ENCODE measurements around the gene DZIP1L.

The DZIP1L gene

GRCh38 chr3:138031536-138031935 is 83.9 kb downstream of the DZIP1L start:
- peaks cover 8% of the 10 kb centered on the region for H3K36me3 Mint-ChIP-seq (ENCODE audit: low read depth)
- no peak overlapping the region for H3K27ac Mint-ChIP-seq
- no peaks in the 10 kb centered on the region for H3K27me3 Mint-ChIP-seq (ENCODE audit: low read depth, poor library complexity)
- H3K4me3 Mint-ChIP-seq: no peak overlapping the region
- H3K4me1 Mint-ChIP-seq: peaks cover 2% of the 10 kb centered on the region
- no peak for DNase-seq
- TF ChIP-seq, protein P1, sequence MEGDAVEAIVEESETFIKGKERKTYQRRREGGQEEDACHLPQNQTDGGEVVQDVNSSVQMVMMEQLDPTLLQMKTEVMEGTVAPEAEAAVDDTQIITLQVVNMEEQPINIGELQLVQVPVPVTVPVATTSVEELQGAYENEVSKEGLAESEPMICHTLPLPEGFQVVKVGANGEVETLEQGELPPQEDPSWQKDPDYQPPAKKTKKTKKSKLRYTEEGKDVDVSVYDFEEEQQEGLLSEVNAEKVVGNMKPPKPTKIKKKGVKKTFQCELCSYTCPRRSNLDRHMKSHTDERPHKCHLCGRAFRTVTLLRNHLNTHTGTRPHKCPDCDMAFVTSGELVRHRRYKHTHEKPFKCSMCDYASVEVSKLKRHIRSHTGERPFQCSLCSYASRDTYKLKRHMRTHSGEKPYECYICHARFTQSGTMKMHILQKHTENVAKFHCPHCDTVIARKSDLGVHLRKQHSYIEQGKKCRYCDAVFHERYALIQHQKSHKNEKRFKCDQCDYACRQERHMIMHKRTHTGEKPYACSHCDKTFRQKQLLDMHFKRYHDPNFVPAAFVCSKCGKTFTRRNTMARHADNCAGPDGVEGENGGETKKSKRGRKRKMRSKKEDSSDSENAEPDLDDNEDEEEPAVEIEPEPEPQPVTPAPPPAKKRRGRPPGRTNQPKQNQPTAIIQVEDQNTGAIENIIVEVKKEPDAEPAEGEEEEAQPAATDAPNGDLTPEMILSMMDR (IDR thresholded peaks at IDR 0.05): no peak
- H3K9me3 Mint-ChIP-seq: no peaks in the 10 kb centered on the region

DNA sequence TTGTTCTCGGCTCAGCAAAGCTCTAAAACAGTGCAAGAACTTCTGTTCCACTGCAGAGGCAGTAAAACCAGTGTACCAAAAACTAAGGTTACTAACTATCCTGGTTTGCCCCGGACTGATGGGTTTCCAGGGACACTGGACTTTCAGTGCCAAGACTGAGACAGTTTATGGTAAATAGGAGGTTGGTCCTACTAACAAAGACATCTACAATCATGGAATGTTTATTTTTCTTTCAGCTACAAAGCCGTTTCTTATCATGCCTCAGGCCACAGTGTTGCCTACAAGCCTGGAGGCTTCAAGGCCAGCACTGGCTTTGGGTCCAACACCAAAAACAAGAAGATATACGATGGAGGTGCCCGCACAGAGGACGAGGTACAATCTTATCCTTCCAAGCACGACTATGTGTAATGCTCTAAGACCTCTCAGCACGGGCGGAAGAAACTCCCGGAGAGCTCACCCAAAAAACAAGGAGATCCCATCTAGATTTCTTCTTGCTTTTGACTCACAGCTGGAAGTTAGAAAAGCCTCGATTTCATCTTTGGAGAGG is 84.6 kb downstream of the DZIP1L start:
- Mint-ChIP-seq H3K4me3 (no peak overlapping the region), H3K27me3 (ENCODE audit: low read depth, poor library complexity) (no peaks in the 10 kb centered on the region), H3K36me3 (ENCODE audit: low read depth) (peaks cover 8% of the 10 kb centered on the region), H3K27ac (no peak overlapping the region), H3K9me3 (no peaks in the 10 kb centered on the region), H3K4me1 (no peaks in the 10 kb centered on the region)
- TF ChIP-seq, protein P1 (IDR thresholded peaks at IDR 0.05): no peak
- no peak for DNase-seq

- no peaks in the 10 kb centered on the region for H3K9me3 Mint-ChIP-seq
- peaks cover 8% of the 10 kb centered on the region for H3K36me3 Mint-ChIP-seq (ENCODE audit: low read depth)
- no peaks in the 10 kb centered on the region for H3K4me1 Mint-ChIP-seq
- H3K27ac Mint-ChIP-seq: no peak overlapping the region
- H3K27me3 Mint-ChIP-seq (ENCODE audit: low read depth, poor library complexity): no peaks in the 10 kb centered on the region
- no peak for DNase-seq
- TF ChIP-seq, protein P1 (IDR thresholded peaks at IDR 0.05): no peak
- H3K4me3 Mint-ChIP-seq: no peak overlapping the region
Measured at GRCh38 chr3:138027821-138028220, 87.6 kb downstream of the DZIP1L start.

DNA sequence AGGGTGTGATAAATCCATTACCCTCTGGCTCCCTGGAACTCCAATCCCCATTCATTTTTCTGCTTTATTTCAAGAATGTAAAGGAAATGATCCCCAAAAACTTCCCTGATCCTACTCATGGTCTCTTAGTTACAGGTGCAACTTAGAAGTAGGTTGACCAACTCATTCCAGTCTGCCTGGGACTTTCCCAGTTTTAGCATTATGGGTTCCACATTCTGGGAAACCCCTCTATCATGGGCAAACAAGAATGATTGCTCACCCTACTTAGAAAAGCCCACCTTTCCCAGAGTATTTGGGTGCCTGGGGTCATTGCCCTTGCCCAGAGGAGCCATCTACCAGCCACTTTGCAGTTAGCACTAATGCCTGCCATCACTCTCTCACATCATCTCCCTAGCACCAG is 89.9 kb downstream of the DZIP1L start:
- Mint-ChIP-seq H3K4me3 (no peak overlapping the region), H3K27ac (no peak overlapping the region), H3K9me3 (no peaks in the 10 kb centered on the region), H3K27me3 (ENCODE audit: low read depth, poor library complexity) (no peaks in the 10 kb centered on the region), H3K36me3 (ENCODE audit: low read depth) (no peaks in the 10 kb centered on the region), H3K4me1 (no peaks in the 10 kb centered on the region)
- TF ChIP-seq, protein P1 (IDR thresholded peaks at IDR 0.05): no peak
- no peak for DNase-seq

DNA sequence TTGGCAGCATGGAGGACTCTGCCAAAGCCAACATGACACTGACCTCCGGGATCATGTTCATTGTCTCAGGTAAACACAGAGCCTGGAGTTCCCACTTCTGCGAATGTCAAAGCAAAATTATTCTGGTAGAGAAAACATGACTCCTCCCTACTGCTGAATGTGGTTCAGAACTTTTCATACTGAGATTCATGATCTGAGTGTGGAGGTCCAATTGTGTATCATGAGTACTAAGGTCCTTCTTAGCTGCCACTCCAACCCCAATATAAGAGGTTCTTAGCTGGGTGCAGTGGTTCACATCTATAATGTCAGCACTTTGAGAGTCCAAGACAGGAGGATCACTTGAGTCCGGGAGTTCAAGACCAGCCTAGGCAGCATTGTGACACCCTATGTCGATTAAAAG is 91.7 kb downstream of the DZIP1L start:
- Mint-ChIP-seq H3K4me1 (no peaks in the 10 kb centered on the region), H3K27ac (no peak overlapping the region), H3K36me3 (ENCODE audit: low read depth) (peaks cover 2% of the 10 kb centered on the region), H3K4me3 (no peak overlapping the region), H3K9me3 (peaks cover 2% of the 10 kb centered on the region), H3K27me3 (ENCODE audit: low read depth, poor library complexity) (no peaks in the 10 kb centered on the region)
- no peak for DNase-seq
- TF ChIP-seq, protein P1 (IDR thresholded peaks at IDR 0.05): no peak

GRCh38 chr3:138019281-138020069 is 95.9 kb downstream of the DZIP1L start:
- Mint-ChIP-seq H3K9me3 (peaks cover 8% of the 10 kb centered on the region), H3K4me1 (no peaks in the 10 kb centered on the region), H3K27ac (no peak overlapping the region), H3K27me3 (ENCODE audit: low read depth, poor library complexity) (peaks cover 2% of the 10 kb centered on the region), H3K4me3 (no peak overlapping the region), H3K36me3 (ENCODE audit: low read depth) (peaks cover 10% of the 10 kb centered on the region)
- TF ChIP-seq, protein P1 (IDR thresholded peaks at IDR 0.05): no peak
- DNase-seq: no peak

Measured in nephron progenitor cell (in vitro differentiated cells).